Adipocyte (in vitro differentiated cells): ENCODE measurements around the gene IL6R.
A peak's percentile ranks its signal among the peaks of the same experiment; 100 is the strongest.

Experiments used
- DNase-seq: peaks from one replicate; pipeline ENCODE4 v3.0.0-alpha.2; 2015; ENCODE audit warnings: low read depth
- H3K27me3 ChIP-seq: replicated peaks from 2 replicates; pipeline ENCODE4 v1.7.0; 2013; ENCODE audit warnings: mild to moderate bottlenecking, low read length, moderate library complexity; ENCODE audit not compliant: control insufficient read depth, insufficient read depth
- H3K36me3 ChIP-seq: 2 replicates; pipeline ENCODE4 v1.7.0; 2013; ENCODE audit warnings: low read length, mild to moderate bottlenecking, moderate library complexity; ENCODE audit not compliant: control insufficient read depth, insufficient read depth, severe bottlenecking
- H3K4me1 ChIP-seq: 2 replicates; pipeline ENCODE4 v1.7.0; 2013; ENCODE audit warnings: mild to moderate bottlenecking, low read length, moderate library complexity; ENCODE audit not compliant: control insufficient read depth, insufficient read depth
- H3K4me3 ChIP-seq: 2 replicates; pipeline ENCODE4 v1.7.0; 2013; ENCODE audit warnings: mild to moderate bottlenecking, low read length, moderate library complexity
- H3K9ac ChIP-seq: 2 replicates; pipeline ENCODE4 v1.7.0; 2013; ENCODE audit warnings: mild to moderate bottlenecking, low read length, moderate library complexity
- H3K9me3 ChIP-seq: 2 replicates; pipeline ENCODE4 v1.7.0; 2013; ENCODE audit warnings: mild to moderate bottlenecking, low read length, moderate library complexity; ENCODE audit not compliant: control insufficient read depth

Gene IL6R

DNA sequence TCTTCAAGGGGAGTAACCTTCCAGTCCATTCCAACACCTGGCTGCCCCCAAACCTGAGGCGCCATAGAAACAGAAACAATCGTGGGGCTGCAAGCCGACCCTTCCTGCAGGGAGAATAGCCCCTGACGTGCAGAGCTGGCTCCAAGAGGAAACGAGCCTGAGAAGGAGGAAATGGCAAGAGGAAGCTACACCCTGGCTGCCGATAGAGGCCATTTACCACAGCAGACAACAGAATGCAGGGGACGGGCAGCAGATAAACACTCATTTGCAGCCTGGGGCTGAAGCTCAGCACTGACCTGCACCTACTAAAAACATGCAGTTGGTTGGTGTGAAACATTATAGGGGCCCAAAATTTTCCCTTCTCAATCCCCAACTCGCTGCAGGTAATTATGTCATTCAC is 88.1 kb downstream of the IL6R start:
- H3K4me3 ChIP-seq, result no peak overlapping the region
- no peaks in the 10 kb centered on the region for H3K36me3 ChIP-seq
- peaks cover 39% of the 10 kb centered on the region for H3K27me3 ChIP-seq
- no peaks in the 10 kb centered on the region for H3K9me3 ChIP-seq
- DNase-seq, result no peak
- no peaks in the 10 kb centered on the region for H3K4me1 ChIP-seq
- no peak overlapping the region for H3K9ac ChIP-seq

DNA sequence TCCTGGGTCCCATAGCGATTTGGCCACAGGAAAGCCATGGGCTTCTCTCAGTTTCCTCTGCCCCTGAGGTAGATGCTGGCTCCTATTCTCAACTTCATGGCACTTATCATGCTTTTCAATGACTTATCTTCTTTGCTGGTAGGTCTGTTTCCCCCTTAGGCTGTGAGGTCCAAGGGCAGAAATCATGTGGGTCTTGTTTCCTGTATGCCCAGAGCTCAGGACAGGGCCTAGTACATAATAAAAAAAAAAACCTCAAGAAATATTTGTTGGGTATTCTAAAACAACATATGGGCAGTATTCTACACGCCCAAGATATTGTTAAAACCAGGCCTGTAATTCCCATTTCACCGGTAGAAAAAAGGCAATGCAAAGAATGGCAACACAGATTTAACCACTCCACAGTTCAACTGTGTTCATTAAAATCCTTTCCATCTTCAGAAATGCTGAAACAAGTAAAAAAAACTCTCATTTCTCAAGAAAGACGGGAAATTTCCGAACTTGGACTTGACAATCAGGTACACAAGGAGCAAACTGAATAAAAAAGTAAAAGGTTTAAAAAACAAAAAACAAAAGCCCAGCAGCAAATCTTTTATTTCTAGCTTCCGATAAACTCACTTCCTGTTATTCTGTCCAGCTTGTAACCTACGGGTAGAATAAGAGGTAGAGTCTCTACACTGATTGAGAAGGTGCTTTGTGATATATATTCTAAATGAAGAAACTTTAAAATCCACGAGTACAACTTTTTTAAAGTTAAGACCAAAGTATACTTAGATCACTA is 90.5 kb downstream of the IL6R start:
- no peaks in the 10 kb centered on the region for H3K36me3 ChIP-seq
- H3K27me3 ChIP-seq, result peaks cover 44% of the 10 kb centered on the region

DNA sequence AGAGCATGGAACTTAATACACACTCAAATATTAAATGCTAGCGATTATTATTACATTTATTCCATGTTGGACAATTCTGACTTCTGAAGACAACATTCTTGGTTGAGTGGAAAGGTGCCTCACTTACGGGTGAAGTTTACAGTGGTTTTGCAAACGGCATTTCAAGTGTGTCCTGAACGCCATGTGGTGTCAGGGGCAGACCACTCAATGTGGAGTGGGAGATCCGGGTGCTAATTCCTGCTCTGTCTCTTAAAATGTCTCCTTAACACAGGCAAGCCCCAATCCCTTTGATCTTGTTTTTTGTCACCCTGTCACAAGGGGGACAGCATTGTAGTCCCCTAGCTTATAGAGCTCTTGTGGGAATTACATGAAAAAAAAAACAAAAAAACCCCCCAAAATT is 91.2 kb downstream of the IL6R start:
- Histone ChIP-seq H3K4me3 (no peak overlapping the region), H3K9me3 (no peaks in the 10 kb centered on the region), H3K9ac (no peak overlapping the region), H3K27me3 (peaks cover 44% of the 10 kb centered on the region), H3K36me3 (no peaks in the 10 kb centered on the region), H3K4me1 (peaks cover 3% of the 10 kb centered on the region)
- no peak for DNase-seq

More for the DNA sequence above, 90.5 kb downstream of the IL6R start:
- Histone ChIP-seq H3K9me3 (no peaks in the 10 kb centered on the region), H3K9ac (no peak overlapping the region), H3K4me3 (no peak overlapping the region), H3K4me1 (no peaks in the 10 kb centered on the region)
- no peak for DNase-seq

DNA sequence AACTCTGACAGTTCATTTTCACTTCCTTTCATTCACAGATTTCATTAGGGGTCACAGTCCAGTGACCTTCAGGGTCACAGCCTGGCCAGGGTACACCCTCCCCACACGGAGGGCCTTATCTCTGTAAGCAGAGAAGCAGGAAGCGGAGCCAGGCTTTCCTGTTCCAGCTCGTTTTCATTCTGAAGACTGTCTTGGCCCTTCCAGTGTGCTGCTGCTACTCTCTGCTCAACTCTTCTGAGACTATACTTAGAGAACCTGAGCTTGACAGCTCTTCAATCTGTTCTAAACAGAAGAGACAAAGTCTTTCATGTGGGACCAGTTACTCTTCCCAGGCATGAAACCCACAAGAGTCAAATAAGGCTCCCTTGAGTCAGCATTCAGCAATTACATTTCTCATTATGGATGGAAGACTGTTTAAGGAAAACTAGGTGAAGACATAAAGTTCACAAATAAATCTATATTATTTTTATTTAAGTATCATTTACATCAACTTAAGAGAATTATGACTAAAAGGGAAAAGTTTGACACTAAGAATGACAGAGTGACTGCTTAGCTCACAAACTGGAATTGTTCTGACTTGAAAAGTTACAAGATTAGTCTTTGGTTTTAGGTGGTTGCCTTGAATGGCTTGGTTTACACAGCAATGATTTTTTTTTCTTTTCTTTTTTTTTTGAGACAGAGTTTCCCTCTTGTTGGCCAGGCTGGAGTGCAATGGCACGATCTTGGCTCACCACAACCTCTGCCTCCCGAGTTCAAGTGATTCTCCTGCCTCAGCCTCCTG is 92.1 kb downstream of the IL6R start:
- Histone ChIP-seq H3K27me3 (peaks cover 39% of the 10 kb centered on the region), H3K4me3 (no peak overlapping the region), H3K36me3 (no peaks in the 10 kb centered on the region), H3K9me3 (no peaks in the 10 kb centered on the region), H3K9ac (no peak overlapping the region), H3K4me1 (peaks cover 5% of the 10 kb centered on the region)
- DNase-seq, result no peak

DNA sequence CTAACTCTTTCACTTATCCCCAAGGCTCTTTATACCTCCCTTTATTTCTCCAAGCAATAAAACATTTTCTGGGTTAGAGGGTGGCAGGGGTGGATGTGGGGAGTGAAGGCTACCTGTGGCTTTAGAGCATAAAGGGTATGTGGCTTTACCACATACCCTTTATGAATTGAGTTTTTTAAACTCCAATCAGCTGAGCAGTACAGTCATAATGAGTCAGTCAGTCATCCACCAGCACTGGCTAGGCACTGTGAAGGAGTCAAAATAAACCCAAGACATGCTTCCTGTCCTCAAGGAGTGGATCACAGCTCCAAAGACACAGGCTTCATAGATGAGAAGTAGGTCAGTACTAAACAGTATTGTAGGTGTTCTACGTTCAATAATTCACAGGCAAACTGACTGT is 94.3 kb downstream of the IL6R start:
- H3K4me3 ChIP-seq, result no peak overlapping the region
- H3K27me3 ChIP-seq, result peaks cover 45% of the 10 kb centered on the region
- no peak for DNase-seq
- H3K36me3 ChIP-seq, result no peaks in the 10 kb centered on the region
- peaks cover 5% of the 10 kb centered on the region for H3K4me1 ChIP-seq
- no peaks in the 10 kb centered on the region for H3K9me3 ChIP-seq
- no peak overlapping the region for H3K9ac ChIP-seq

DNA sequence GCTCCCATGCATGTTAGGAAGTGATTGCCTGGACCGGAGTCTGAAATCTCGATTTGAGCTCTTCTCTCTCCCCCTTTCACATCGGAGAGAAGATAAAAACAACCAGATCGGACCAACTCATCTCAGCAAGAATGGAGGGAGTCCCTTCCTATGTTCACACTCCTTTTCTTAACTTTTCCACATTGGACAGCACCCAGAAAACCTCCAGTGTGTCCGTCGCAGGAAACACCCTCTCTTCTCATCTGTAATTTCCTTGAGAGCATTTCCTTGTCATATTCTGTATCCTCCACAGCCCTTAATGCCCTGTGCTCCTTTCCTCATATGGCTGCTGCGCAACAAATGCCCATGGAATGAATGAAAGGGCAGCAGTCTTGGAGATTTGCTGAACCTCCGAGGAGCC is 95.4 kb downstream of the IL6R start:
- Histone ChIP-seq H3K4me3 (no peak overlapping the region), H3K9ac (no peak overlapping the region), H3K9me3 (peaks cover 1% of the 10 kb centered on the region), H3K4me1 (peaks cover 5% of the 10 kb centered on the region), H3K36me3 (no peaks in the 10 kb centered on the region), H3K27me3 (peaks cover 48% of the 10 kb centered on the region)
- no peak for DNase-seq

DNA sequence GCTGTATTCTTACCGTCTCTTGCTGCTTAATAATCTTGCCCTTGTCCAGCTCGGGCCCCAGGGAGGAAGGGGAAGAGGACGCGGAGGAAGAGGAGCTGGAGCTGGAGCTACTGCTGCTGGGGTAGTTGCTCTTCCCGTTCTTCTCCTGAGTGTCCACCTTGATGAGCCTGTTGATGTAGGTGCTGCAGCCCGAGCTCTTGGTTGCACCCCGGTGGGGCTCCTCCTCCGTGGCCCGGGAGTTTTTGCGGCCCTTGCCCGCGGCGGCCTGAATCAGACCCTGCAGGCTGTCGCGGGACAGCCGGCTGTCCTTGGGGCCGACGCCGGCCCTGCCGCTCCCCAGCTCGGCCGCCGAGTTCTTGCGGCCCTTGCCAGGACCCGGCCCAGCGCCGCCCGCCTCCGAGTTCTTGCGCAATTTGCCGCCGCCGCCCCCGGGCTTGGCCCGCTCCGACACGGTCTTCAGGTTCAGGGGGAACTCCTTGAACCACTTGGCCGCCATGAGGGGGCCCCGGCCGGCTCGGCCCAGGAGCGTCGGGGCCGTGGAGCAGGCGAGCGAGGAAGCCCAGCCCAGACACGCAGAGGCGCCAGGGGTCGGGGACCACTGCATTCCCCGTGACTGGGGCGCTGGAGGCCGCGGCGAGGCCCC is 96.4 kb downstream of the IL6R start:
- DNase-seq, result peak; percentile 44
- peaks cover 8% of the 10 kb centered on the region for H3K9me3 ChIP-seq
- no peaks in the 10 kb centered on the region for H3K36me3 ChIP-seq
- peaks cover 48% of the 10 kb centered on the region for H3K27me3 ChIP-seq
- peak overlapping the region; percentile 64 for H3K4me3 ChIP-seq
- H3K9ac ChIP-seq, result peak overlapping the region; percentile 34
- peaks cover 5% of the 10 kb centered on the region for H3K4me1 ChIP-seq

DNA sequence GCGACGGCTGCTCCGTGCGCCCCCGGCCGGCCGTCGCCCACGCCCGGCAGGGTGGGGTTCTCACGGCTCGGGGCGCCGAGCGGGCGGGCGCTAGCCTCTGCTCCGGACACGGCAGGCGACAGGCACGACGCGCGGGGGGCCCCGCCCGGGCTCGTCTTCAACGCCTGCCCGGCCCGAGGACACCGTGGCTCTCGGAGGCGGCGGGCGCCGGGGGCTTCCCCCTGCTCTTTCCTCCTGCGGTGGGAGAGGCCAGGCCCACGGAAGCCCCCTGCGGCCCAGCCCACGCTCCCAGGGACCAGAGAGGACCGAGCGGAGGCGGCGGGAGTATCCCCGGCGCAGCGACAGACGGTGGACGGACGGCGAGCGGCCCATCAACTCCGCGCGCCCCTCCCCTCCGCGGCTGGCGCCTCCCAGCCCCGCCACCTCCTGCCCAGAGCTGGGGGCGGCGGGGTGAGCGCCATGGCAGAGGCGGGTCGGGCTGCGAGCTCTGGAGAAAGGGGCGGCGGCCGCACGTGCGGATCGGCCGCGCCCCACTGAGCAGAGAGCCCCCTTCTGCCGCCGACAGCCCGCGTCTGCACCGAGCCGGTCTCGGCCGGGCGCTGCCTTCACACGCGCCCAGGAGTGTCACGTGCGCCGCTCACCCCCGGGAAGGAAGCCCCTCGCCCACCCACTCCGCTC is 97.1 kb downstream of the IL6R start, which contains the start of the genes SHE and TDRD10:
TSS of gene SHE (minus strand) at position 347 of the 678 bp plus-strand sequence. CDS start 386 bp downstream, outside the sequence.
TSS of gene TDRD10 (plus strand) at position 154 of the 678 bp plus-strand sequence. CDS start 4,685 bp downstream, outside the sequence.
- H3K36me3 ChIP-seq, result no peaks in the 10 kb centered on the region
- H3K9me3 ChIP-seq, result peaks cover 8% of the 10 kb centered on the region
- H3K4me3 ChIP-seq, result peak within 1 kb of the TSS; percentile 64
- H3K9ac ChIP-seq, result peak within 1 kb of the TSS; percentile 34
- H3K27me3 ChIP-seq, result peaks cover 51% of the 10 kb centered on the region
- H3K4me1 ChIP-seq, result peaks cover 5% of the 10 kb centered on the region
- no peak for DNase-seq

DNA sequence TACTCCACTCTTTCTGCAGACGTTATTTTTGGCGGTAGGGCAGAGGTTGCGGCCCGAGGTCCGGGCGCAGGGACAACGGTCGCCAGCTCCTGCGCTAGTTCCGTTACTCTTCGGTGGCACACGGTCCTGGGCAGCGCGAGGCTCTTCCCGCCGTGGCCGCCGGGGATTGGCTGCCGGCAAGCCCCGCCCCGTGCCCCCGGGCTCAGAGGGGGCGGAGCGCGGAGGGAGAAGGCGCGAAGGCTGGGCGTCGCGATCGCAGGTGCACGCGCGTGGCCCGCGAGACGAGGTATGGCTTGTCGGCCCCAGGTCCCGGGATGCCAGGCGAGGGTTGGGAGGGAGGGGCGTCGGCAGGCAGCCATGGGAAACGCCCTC is 97.6 kb downstream of the IL6R start:
- H3K9me3 ChIP-seq, result peaks cover 8% of the 10 kb centered on the region
- H3K4me3 ChIP-seq, result no peak overlapping the region
- no peak for DNase-seq
- no peak overlapping the region for H3K9ac ChIP-seq
- H3K36me3 ChIP-seq, result no peaks in the 10 kb centered on the region
- peaks cover 56% of the 10 kb centered on the region for H3K27me3 ChIP-seq
- H3K4me1 ChIP-seq, result peaks cover 5% of the 10 kb centered on the region

DNA sequence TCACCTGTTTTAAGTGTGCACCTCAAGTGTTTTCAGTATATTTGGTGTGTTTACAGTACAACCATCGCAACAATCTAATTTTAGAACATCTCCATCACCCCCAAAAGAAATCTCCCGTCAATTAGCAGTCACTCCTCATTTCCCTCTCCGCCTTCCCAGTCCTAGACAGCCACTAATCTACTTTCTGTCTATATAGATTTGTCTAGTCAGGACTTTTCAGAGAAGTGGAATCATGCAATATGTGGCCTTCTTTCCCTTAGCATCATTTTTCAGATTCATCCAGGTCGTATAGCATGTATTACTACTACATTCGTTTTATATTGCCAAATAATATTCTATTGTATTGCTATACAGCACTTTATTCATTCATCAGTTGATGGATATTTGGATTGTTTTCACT is 98.8 kb downstream of the IL6R start:
- Histone ChIP-seq H3K27me3 (peaks cover 59% of the 10 kb centered on the region), H3K9ac (no peak overlapping the region), H3K4me3 (no peak overlapping the region), H3K4me1 (peaks cover 5% of the 10 kb centered on the region), H3K9me3 (peaks cover 8% of the 10 kb centered on the region), H3K36me3 (no peaks in the 10 kb centered on the region)
- no peak for DNase-seq

DNA sequence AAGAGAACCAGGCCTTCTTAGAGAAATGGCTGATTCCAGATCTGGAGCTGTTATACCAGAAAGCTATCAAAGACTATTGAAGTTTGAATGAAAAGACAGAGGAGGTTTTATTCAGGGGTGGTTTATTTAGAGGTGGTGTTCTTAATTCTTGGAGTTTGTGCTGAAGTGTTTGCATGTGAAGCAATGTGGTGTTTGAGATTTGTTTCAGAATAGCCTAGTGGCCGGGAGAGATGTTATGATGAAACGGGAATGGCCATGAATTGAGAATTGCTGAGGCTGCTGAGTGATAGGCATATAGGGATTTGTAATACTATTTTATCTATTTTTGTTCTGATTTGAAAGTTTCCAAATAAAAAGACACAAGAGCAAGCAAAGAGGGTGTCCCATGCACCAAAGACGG is 107.6 kb downstream of the IL6R start:
- H3K4me3 ChIP-seq, result no peak overlapping the region
- peaks cover 49% of the 10 kb centered on the region for H3K27me3 ChIP-seq

More for the DNA sequence above, 107.6 kb downstream of the IL6R start:
- Histone ChIP-seq H3K9me3 (no peaks in the 10 kb centered on the region), H3K36me3 (no peaks in the 10 kb centered on the region), H3K9ac (no peak overlapping the region), H3K4me1 (no peaks in the 10 kb centered on the region)
- no peak for DNase-seq
